GM18873 (cell line): ENCODE measurements around the gene ANGPTL4.
"Not testable (repeated sequence)": the region's sequence is repeated elsewhere in the genome, so short reads cannot be mapped to it uniquely, and the experiment has no call there.

Experiments
- ATAC-seq: cut with Tn5 transposase; IDR thresholded peaks from one replicate; pipeline ENCODE4 v1.9.1; 2021; ENCODE audit warnings: mild to moderate bottlenecking, moderate library complexity, moderate number of reproducible peaks; ENCODE audit not compliant: unreplicated experiment, low FRiP score

ANGPTL4 gene

DNA sequence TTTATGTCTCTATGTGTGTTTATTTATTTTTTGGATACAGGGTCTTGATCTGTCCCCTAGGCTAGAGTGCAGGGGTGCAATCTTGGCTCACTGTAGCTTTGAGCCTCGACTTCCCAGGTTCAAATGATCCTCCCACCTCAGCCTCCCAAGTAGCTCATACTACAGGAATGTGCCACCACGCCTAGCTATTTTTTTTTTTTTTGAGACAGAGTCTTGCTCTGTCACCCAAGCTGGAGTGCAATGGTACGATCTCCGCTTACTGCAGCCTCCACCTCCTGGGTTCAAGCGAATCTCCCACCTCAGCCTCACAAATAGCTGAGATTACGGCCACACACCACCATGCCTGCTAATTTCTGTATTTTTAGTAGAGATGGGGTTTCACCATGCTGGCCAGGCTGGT lies 5.0 kb upstream of the ANGPTL4 start:
- ATAC-seq = no peak

DNA sequence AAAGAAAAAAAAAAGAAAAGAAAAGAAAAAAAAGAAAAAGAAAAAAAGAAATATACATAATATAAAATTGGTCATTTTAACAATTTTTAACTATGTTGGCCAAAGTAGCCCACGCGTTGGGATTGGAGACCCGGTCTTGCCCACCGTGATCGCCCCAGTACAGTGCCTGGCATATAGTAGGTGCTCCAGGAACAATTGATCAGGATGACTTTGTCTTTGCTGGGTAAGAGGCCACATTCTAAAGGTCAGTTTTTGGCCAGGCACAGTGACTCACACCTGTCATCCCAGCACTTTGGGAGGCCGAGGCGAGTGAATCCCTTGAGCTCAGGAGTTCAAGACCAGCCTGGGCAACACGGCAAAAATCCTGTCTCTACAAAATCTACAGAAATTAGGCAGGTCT lies 3.8 kb upstream of the ANGPTL4 start:
- ATAC-seq = no peak

DNA sequence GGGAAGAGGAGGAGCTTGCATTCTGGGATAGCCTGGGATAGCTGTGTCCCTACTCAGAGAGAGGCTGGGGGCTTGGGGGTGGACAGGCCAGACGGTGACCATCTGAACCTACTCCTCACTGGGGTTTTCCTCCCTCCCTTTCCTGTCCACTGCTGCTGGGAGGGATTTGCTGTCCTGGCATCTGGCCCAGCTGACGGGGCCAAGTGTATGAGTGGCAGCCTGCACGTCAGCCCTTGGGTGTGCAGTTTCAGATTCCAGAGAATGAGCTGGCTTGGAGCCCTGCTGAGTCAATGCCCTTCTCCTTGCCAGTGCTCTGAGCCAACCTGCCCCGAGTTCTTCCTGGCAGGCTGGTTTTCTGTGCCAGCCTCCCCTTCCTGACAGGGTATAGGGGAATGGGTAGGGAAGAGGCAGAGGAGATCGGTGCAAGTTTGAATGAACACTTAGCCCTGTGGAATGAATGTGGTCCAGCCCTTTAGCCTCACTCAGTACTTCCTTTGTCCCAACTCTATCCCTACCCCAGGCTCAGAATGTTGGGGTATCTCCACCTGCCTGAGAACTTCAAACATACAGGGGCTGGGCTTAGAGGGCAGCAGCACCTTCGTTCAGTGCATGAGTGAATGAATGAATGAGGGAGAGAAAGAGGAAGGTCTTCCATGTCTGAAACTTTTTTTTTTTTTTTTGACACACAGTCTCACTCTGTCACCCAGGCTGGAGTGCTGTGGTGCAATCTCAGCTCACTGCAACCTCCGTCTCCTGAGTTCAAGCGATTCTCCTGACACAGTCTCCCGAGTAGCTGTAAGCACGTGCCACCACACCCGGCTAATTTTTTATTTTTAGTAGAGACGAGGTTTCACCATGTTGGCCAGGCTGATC lies 1.8 kb upstream of the ANGPTL4 start:
- no peak for ATAC-seq

DNA sequence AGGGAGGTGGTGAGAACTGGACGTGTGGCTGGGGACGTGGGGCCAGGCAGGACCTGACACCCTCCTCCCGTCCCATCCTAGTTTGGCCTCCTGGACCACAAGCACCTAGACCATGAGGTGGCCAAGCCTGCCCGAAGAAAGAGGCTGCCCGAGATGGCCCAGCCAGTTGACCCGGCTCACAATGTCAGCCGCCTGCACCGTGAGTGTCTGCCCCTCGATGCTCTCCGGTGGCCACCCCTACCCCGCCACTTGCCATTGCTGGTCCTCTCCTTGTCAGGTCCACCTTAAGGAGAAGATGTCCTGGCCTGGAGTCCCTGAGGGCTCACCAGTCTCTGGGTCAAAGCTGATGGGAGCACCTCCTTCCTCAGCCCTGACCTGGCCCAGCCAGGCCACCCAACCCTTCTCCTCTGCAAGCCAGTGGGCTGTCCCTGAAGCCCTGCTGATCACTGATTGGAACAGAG lies 2.2 kb downstream of the ANGPTL4 start:
- ATAC-seq = no peak

DNA sequence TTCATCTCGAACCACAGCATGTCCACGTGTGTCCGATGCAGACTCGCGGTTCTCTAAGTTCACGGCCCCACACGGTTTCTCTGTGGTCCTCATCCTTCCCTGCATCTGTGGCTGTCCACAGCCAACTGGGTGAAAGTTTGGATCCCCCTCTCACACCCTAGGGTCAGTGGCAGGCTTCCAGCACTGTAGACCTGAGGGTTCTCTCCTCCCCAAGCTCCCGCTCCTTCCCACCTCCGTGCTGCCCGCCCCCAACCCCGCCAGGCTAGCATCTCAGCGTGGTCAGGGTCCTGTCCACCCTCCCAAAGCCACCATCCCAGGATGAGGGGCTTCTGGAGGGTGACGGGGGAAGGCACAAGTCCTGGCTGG lies 3.0 kb downstream of the ANGPTL4 start:
- no peak for ATAC-seq

DNA sequence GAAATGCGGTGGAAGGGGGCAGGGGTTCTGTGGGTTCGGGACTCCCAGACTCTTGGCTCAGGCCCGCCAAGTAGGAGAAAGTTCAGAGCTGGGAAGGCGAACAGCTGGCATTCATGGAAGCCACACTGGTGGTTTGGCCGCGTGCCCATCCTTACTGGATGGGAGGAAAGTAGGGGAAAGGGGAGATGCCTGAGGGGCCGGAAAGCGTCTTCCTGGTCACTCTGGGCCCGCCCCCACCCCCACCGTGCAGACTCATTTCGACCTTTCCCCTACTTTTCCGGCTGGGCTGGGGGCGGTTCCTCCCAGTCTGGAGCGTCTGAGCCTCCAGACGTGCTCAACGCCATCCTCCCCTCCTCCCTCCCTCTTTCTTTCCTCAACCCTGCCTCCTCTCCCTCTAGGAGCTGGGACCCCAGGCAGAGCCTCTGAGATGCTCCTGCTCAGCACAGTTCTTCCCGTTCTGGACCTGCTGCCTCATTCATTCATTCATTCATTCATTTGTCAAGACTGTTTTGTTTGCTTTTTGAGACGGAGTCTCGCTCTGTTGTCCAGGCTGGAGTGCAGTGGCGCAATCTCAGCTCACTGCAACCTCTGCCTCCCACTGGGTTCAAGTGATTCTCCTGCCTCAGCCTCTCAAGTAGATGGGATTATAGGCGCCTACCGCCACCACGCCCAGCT lies 3.5 kb downstream of the ANGPTL4 start:
- ATAC-seq = no peak

DNA sequence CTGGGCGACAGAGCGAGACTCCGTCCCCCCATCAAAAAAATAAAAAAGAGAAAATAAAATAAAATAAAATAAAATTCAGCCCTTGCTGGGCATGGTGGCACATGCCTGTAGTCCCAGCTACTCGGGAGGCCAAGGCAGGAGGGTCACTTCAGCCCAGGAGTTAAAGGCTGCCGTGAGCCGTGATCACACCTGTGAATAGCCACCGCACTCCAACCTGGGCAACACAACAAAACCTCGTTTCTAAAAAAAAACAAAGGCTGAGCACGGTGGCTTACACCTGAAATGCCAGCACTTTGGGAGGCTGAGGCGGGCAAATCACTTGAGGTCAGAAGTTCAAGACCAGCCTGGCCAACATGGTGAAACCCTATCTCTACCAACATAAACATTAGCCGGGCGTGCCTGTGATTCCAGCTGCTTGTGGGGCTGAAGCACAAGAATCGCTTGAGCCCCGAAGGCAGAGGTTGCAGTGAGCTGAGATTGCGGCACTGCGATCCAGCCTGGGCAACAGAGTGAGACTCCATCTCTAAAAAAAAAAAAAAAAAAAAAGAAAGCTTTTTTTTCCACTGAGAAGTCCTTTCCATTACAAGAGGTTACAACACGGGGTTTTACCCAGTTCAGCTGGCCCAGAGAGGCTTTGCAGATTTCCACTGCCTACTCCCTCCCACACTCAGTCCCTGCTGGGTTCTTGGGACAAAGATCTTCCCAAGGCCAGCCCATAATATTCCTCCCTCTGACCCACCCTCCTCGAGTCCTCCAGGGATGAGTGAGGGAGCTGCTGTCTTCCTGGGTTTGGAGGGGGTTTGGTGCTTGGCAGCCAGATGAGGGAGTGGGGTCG lies 6.4 kb downstream of the ANGPTL4 start:
- no peak for ATAC-seq

DNA sequence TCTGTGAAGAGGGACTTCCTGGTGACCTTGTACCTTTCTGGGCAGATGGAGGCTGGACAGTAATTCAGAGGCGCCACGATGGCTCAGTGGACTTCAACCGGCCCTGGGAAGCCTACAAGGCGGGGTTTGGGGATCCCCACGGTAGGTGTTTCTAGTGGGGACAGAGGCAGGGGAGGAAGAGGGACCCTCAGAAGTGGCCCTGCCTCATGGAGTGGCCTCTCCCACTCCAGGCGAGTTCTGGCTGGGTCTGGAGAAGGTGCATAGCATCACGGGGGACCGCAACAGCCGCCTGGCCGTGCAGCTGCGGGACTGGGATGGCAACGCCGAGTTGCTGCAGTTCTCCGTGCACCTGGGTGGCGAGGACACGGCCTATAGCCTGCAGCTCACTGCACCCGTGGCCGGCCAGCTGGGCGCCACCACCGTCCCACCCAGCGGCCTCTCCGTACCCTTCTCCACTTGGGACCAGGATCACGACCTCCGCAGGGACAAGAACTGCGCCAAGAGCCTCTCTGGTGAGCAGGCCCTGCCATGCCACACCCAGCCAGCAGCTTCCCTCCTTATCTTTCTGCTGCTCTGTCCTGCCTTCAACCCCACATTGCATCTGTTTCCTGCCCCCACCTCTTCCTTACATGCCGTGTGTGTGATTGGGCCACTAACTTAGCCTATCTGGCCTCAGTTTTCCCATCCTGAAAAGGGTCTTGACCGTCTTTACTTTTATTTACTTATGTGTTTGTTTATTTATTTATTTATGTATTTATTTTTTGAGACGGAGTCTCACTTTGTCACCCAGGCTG lies 7.3 kb downstream of the ANGPTL4 start:
- ATAC-seq = no peak

DNA sequence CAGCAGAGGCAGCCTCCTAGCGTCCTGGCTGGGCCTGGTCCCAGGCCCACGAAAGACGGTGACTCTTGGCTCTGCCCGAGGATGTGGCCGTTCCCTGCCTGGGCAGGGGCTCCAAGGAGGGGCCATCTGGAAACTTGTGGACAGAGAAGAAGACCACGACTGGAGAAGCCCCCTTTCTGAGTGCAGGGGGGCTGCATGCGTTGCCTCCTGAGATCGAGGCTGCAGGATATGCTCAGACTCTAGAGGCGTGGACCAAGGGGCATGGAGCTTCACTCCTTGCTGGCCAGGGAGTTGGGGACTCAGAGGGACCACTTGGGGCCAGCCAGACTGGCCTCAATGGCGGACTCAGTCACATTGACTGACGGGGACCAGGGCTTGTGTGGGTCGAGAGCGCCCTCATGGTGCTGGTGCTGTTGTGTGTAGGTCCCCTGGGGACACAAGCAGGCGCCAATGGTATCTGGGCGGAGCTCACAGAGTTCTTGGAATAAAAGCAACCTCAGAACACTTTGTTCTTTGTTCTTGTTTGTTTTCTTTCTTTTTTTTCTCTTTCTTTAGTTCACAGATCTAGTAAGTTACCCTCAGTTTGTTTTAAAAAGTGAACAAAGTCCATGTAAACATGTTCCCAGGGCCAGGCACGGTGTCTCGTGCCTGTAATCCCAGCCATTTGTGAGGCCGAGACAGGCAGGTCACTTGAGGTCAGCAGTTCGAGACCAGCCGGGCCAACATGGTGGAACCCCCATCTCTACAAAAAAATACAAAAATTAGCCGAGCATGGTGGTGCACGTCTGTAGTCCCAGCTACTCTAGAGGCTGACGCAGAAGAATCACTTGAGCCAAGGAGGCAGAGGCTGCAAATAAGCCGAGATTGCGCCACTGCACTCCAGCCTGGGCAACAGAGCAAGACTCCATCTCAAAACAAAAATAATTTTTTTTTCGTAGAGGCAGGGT lies 10.2 kb downstream of the ANGPTL4 start:
- no peak for ATAC-seq

DNA sequence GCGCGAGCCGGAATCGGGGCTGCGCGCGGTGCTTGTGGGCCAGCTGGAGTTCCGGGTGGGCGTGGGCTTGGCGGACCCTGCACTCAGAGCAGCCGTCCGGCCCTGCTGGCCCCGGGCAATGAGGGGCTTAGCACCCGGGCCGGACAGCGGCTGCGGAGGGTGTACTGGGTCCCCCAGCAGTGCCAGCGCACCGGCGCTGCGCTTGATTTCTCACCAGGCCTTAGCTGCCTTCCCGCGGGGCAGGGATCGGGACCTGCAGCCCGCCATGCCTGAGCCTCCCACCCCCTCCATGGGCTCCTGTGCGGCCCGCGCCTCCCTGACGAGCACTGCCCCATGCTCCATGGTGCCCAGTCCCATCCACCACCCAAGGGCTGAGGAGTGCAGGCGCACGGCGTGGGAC lies 11.8 kb downstream of the ANGPTL4 start:
- ATAC-seq = not testable (repeated sequence)

DNA sequence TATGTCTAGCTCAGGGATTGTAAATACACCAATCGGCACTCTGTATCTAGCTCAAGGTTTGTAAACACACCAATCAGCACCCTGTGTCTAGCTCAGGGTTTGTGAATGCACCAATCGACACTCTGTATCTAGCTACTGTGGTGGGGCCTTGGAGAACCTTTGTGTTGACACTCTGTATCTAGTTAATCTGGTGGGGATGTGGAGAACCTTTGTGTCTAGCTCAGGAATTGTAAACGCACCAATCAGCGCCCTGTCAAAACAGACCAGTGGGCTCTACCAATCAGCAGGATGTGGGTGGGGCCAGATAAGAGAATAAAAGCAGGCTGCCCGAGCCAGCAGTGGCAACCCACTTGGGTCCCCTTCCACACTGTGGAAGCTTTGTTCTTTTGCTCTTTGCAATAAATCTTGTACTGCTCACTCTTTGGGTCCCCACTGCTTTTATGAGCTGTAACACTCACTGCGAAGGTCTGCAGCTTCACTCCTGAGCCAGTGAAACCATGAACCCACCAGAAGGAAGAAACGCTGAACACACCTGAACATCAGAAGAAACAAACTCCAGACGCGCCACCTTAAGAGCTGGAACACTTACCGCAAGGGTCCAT lies 12.5 kb downstream of the ANGPTL4 start:
- ATAC-seq = not testable (repeated sequence)

DNA sequence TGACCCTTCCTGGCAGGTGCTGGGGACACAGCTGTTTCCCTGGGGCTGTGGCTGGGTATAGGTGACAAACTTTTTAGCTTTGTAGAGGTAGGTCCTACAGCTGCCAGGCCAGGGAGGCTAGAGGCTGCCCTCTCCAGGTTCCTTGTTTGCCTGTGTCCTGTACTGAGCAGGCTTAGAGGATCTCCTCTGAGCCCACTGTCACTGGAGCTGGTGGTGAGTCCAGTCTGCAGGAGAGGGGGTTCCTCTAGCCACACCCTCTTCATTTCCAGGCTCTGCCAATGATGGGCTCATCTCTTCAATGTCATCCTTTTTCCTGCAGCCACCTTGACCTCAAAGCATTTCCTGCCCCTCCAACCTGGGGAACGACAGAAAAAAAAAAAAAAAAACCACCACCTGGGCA lies 13.6 kb downstream of the ANGPTL4 start:
- ATAC-seq = no peak

DNA sequence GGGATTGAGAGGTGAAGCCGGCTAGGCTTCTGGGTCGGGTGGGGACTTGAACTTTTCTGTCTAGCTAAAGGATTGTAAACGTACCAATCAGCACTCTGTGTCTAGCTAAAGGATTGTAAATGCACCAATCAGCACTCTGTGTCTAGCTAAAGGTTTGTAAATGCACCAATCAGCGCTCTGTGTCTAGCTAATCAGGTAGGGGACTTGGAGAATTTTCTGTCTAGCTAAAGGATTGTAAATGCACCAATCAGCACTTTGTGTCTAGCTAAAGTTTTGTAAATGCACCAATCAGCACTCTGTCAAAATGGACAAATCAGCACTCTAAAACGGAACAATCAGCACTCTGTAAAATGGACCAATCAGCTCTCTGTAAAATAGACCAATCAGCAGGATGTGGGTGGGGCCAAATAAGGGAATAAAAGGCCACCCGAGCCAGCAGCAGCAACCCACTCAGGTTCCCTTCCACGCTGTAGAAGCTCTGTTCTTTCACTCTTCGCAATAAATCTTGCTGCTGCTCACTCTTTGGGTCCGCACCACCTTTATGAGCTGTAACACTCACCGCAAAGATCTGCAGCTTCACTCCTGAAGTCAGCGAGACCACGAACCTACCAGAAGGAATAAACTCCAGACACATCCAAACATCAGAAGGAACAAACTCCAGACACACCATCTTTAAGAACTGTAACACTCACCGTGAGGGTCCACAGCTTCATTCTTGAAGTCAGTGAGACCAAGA lies 15.4 kb downstream of the ANGPTL4 start:
- not testable (repeated sequence) for ATAC-seq

DNA sequence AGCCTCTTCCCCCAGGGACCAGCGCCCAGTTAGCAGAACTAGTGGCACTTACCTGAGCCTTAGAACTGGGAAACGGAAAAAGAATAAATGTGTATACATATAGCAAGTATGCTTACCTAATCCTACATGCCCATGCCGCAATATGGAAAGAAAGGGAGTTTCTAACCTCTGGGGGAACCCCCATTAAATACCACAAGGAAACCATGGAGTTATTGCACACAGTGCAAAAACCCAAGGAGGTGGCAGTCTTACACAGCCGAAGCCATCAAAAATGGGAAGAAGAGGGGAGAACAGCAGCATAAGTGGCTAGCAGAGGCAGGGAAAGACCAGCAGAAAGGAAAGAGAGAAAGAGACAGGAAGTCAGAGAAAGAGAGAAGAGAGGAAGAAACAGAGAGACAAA lies 20.6 kb downstream of the ANGPTL4 start:
- ATAC-seq = not testable (repeated sequence)

DNA sequence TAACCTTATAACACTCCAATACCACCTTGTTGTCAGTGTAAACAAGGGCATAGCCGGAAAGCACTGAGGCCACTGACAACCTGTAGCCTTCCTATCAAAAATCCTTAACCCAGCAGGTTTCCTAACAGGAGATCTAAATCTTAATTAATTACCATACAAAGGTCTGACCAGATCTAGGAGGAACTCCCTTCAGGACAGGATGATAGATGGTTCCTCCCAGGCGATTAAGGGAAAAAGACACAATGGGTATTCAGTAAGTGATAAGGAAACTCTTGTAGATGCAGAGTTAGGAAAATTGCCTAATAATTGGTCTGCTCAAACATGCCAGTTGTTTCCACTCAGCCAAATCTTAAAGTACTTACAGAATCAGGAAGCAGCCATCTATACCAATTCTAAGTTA lies 21.1 kb downstream of the ANGPTL4 start:
- ATAC-seq = not testable (repeated sequence)

DNA sequence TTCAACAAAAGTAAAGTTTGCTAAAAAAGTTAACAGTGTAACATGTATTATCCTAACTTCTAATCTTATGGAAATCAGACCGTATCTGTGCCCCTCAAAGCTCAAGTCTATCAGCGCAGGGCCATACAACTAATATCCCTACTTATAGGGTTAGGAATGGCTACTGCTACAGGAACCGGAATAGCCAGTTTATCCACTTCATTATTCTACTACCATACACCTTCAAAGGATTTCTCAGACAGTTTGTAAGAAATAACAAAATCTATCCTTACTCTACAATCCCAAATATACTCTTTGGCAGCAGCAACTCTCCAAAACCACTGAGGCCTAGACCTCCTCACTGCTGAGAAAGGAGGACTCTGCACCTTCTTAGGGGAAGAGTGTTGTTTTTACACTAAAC lies 21.6 kb downstream of the ANGPTL4 start:
- ATAC-seq = not testable (repeated sequence)

DNA sequence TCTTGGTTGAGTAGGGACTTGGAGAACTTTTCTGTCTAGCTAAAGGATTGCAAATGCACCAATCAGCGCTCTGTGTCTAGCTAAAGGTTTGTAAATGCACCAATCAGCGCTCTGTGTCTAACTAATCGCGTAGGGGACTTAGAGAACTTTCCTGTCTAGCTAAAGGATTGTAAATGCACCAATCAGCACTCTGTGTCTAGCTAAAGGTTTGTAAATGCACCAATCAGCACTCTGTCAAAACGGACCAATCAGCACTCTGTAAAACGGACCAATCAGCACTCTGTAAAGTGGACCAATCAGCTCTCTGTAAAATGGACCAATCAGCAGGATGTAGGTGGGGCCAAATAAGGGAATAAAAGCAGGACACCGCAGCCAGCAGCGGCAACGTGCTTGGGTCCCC lies 22.5 kb downstream of the ANGPTL4 start:
- not testable (repeated sequence) for ATAC-seq

DNA sequence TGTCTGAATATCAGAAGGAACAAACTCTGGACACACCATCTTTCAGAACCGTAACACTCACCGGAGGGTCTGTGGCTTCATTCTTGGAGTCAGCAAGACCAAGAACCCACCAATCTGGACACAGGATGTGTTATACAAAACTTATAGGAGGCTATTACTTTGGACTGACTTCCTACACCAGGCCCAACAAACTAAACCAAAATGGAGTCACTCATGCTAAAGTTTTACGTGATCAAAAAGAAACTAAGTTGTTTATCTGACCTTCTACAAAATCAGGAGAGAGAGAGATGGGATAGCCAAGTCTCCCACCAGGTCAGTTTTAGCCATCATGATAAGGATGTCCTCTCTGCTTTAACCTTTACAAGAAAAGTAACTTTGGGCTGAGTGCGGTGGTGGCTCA lies 23.0 kb downstream of the ANGPTL4 start:
- ATAC-seq = no peak
